Measurements from ENCODE around the gene CNKSR3. TPM values are rescaled to one million over a fixed set of nuclear protein-coding genes. Genes with fewer than 3 reads are reported as not detected.
A peak's percentile ranks its signal among the peaks of the same experiment; 100 is the strongest.

Gene CNKSR3
- total and polyA plus RNA-seq, 2 experiments from 2014 or later = 22.4 to 23.9 TPM

DNA sequence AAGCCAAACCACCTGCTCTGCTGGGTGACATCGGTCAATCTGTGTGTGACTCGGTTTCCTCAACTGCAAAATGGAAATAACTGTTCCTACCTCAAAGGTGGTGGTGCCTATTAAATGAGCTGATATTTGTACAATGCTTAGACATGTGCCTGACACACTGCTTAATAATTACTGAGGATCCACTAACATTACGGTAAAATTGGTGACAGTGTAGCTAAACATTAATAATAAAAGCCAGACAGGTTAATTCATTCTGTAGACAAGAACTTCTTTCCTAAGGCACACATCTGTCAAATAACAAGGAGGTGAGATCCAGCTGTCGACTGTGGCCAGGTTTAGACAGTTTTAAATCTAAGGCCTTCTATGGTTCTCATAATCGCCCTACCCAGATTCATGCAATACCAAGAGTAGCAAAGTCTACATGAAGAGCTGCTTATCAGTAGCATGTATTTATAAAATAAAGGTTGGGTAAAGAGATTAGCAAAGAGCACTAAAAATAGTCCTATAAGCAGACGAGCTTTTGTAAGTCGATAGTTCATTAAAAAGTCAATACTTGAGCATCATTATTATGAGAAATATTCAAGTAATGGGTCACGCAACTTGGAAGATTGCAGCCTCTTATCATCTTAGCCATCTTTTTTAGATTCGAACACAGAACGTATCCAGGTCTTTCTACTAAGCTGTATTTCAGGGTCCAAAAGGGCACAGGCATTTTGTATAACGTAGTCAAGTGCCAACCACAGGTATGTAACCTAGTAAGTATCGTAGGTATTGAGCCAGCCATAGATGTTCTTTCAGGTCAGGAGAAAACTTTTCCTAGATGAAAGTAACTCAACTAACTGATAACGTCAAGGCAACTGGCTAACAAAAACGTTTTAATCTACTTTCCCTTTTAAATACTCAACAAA lies 3.2 kb downstream of the CNKSR3 start:
- H3K4me2 ChIP-seq = peak overlapping the region; percentile 84
- H3K27ac ChIP-seq = peak overlapping the region; percentile 94
- TF ChIP-seq CTCF (IDR thresholded peaks at IDR 0.05; ENCODE audit: poor library complexity) (no peak), EZH2phosphoT487 (IDR thresholded peaks at IDR 0.05; ENCODE audit: low read depth, severe bottlenecking, unreplicated experiment) (no peak), EZH2 (IDR thresholded peaks at IDR 0.05; ENCODE audit: borderline replicate concordance) (no peak)
- WGBS (ENCODE audit: low lambda C conversion rate, missing lambda C conversion rate) = 65% methylated on average over 14 of the region's 14 CpGs
- peaks cover 74% of the 10 kb centered on the region for H3K79me2 ChIP-seq
- no peaks in the 10 kb centered on the region for H3K9me2 ChIP-seq (replicated peaks; ENCODE audit: insufficient read depth)
- peaks cover 56% of the 10 kb centered on the region for H4K20me1 ChIP-seq (ENCODE audit: insufficient read depth, poor library complexity, severe bottlenecking)
- no peaks in the 10 kb centered on the region for H3K27me3 ChIP-seq
- H3K9me3 ChIP-seq (ENCODE audit: low read depth) = no peaks in the 10 kb centered on the region
- H2AFZ ChIP-seq = no peak overlapping the region
- no peaks in the 10 kb centered on the region for H3K36me3 ChIP-seq (replicated peaks; ENCODE audit: insufficient read depth, low read depth)
- peak overlapping the region; percentile 86 for H3K4me3 ChIP-seq
- peak; percentile 24 for DNase-seq (ENCODE audit: low spot score)
- H3K4me1 ChIP-seq (ENCODE audit: insufficient read depth) = peaks cover 44% of the 10 kb centered on the region

GRCh38 chr6:154506582-154506981 lies 3.9 kb downstream of the CNKSR3 start:
- no peak overlapping the region for H3K4me3 ChIP-seq

GRCh38 chr6:154506108-154506507 lies 4.4 kb downstream of the CNKSR3 start:
- H4K20me1 ChIP-seq (ENCODE audit: insufficient read depth, poor library complexity, severe bottlenecking) = peaks cover 66% of the 10 kb centered on the region
- no peak overlapping the region for H3K4me3 ChIP-seq
- H3K9me3 ChIP-seq (ENCODE audit: low read depth) = no peaks in the 10 kb centered on the region
- TF ChIP-seq CTCF (IDR thresholded peaks at IDR 0.05; ENCODE audit: poor library complexity) = no peak
- no peak for TF ChIP-seq EZH2phosphoT487 (IDR thresholded peaks at IDR 0.05; ENCODE audit: low read depth, severe bottlenecking, unreplicated experiment)
- TF ChIP-seq EZH2 (IDR thresholded peaks at IDR 0.05; ENCODE audit: borderline replicate concordance) = no peak
- H2AFZ ChIP-seq = no peak overlapping the region
- peaks cover 86% of the 10 kb centered on the region for H3K79me2 ChIP-seq
- DNase-seq (ENCODE audit: low spot score) = no peak
- H3K4me1 ChIP-seq (ENCODE audit: insufficient read depth) = peaks cover 37% of the 10 kb centered on the region
- H3K27me3 ChIP-seq = no peaks in the 10 kb centered on the region
- H3K9me2 ChIP-seq (replicated peaks; ENCODE audit: insufficient read depth) = no peaks in the 10 kb centered on the region
- H3K4me2 ChIP-seq = peak overlapping the region; percentile 84
- no peaks in the 10 kb centered on the region for H3K36me3 ChIP-seq (replicated peaks; ENCODE audit: insufficient read depth, low read depth)
- H3K27ac ChIP-seq = no peak overlapping the region

More at GRCh38 chr6:154506582-154506981, 3.9 kb downstream of the CNKSR3 start:
- no peak overlapping the region for H2AFZ ChIP-seq
- DNase-seq (ENCODE audit: low spot score) = no peak
- 92% methylated on average over 9 of the region's 9 CpGs for WGBS (ENCODE audit: low lambda C conversion rate, missing lambda C conversion rate)
- peak overlapping the region; percentile 84 for H3K4me2 ChIP-seq
- TF ChIP-seq CTCF (IDR thresholded peaks at IDR 0.05; ENCODE audit: poor library complexity) (no peak), EZH2 (IDR thresholded peaks at IDR 0.05; ENCODE audit: borderline replicate concordance) (no peak), EZH2phosphoT487 (IDR thresholded peaks at IDR 0.05; ENCODE audit: low read depth, severe bottlenecking, unreplicated experiment) (no peak)
- H3K9me2 ChIP-seq (replicated peaks; ENCODE audit: insufficient read depth) = no peaks in the 10 kb centered on the region
- peak overlapping the region; percentile 94 for H3K27ac ChIP-seq
- peaks cover 39% of the 10 kb centered on the region for H3K4me1 ChIP-seq (ENCODE audit: insufficient read depth)
- H3K27me3 ChIP-seq = no peaks in the 10 kb centered on the region
- peaks cover 62% of the 10 kb centered on the region for H4K20me1 ChIP-seq (ENCODE audit: insufficient read depth, poor library complexity, severe bottlenecking)
- no peaks in the 10 kb centered on the region for H3K9me3 ChIP-seq (ENCODE audit: low read depth)
- no peaks in the 10 kb centered on the region for H3K36me3 ChIP-seq (replicated peaks; ENCODE audit: insufficient read depth, low read depth)
- peaks cover 81% of the 10 kb centered on the region for H3K79me2 ChIP-seq

Data from hepatocyte (in vitro differentiated cells).